GM23248 (cell line): Measurements from ENCODE around the gene RGS17.

Source experiments
- EZH2 ChIP-seq: fragments of 200-600 bp; sonication (generic); IDR thresholded peaks from 2 replicates; pipeline ENCODE4 v1.6.1; 2018; ENCODE audit warnings: antibody characterized with exemption, mild to moderate bottlenecking; ENCODE audit not compliant: insufficient read depth, poor library complexity, severe bottlenecking
- EZH2phosphoT487 ChIP-seq: fragments of 200-600 bp; sonication (generic); IDR thresholded peaks from 2 replicates; pipeline ENCODE4 v1.6.1; 2018; ENCODE audit warnings: antibody characterized with exemption, moderate library complexity, mild to moderate bottlenecking, low read depth; ENCODE audit not compliant: insufficient read depth

GRCh38 chr6:153056308-153056707 lies 74.8 kb downstream of the RGS17 start:
- TF ChIP-seq EZH2phosphoT487 (no peak), EZH2 (no peak)
